Stimulated activated CD4-positive, alpha-beta T cell treated with anti-CD3 and anti-CD28 coated beads, Interleukin-12 subunit alpha, Interleukin-12 subunit beta, amount 100 ng/mL, for 48 hours (primary cell): Measurements from ENCODE around the gene POLR2H.
"Not testable (repeated sequence)": the region's sequence is repeated elsewhere in the genome, so short reads cannot be mapped to it uniquely, and the experiment has no call there.

Source experiments
- DNase-seq, 3 donors: peaks; one replicate each; pipeline ENCODE4 v3.0.0-alpha.2; 2020; ENCODE audit warnings: low read depth in 2 of 3, low spot score in 1 of 3

The POLR2H gene

DNA sequence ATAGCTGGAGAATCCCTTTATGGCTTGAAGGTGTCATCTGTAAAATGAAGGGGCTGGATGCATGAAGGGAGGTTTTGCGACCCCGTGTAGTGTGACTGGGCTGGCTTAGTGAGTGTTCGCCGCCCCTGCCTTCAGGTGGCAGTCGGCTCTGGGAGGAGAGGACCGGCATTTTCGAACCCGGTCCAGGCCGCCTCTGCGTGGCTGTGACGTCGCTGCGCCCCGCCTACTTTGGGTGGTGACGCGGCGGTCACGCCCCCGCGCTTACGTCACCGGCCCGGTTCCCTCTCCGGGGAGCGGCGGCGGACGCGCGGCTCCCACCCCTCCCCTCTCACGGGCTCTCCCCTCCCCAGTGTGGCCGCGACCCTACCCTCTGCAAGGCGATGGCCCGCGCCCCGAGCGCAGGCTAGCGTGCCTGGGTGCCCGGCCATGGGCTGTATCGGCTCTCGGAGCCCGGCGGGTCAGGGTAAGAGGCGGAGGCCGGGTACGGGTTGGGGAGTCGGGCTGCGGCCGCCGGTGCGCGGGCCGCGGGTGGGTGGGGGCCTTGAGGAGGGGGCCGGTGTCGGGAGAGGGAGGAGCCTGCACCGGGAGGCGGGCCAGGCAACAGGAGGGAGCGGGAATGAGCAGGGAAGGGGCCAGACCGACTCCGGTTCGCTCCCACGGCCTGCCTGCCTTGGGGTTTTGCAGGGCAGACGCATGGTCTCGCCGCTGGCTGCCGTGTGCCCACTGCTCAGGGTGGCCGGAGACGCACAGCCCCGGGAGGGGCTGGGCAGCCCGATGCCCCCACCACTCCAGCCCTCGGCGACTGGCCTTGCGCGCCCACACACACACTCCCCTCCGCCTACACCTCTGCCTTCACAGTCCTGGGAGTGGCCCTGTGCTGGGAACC lies 25.6 kb upstream of the POLR2H start:
- peak; percentile 74 to 86 (median 81) for DNase-seq

DNA sequence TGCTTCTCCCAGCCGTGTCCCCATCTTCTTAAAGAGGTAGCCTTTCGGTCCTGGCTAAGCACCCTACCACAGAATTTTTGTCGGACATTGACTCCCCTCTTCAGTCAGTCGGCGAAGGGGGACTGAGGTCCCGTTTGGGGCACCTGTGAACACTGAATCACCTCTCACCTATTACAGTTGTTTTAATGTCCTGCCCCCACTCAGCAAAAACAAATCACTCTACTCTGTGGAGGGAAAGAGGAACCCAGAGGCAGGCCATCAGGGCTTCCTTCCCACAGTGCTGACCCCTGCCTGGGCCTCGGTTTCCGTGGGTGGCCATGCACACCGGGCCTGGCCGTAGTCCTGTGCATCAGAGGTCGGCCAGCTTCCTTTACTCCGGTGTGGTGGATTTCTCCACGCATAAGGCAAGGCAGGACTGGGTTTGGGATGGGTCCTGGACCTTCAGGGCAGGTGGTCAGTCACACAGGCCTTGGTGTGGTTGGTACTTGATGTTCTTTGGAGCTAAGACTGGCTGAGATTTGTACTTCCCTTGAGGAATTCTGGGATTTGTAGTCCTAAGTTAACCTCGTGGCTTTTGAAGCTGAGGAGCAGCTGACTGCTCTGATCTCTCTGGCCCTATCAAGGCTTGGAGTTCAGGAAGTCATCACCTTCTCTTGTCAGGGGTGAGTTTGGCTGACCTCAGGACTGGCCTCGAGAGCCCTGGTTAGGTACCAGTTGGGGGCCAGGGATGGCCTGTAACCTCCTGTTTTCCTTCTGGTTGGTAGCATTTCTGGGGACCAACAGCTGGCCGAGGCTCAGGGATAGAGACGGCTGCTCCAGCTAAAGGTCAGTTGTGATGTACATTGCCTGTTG lies 24.7 kb upstream of the POLR2H start:
- DNase-seq = no peak

- DNase-seq = no peak
These were observed 24.2 kb upstream of the POLR2H start, which contains the start of gene FAM131A for GRCh38 chr3:184337399-184337714. Gene FAM131A (plus strand): TSS chr3:184337600. CDS start chr3:184337631, 31 bp downstream.

DNA sequence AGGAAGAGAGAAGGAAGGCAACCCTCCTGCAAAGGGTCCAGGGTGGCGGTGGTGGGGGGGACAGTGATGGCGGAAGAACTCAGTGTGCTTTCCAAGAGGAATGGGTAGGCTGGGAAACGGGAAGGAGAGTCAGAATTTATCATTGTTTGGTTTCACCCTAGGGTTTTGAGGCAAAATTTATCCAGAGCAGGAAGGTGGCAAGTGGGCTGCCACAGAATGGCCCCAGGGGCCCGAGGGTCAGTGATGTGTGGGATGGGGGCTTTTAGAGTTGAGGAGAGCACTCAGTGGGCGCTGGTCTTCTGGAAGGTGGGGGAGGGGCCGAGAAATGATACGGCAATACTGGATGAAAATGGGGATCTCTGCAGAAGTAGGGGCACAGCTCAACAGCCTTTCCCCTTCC lies 23.5 kb upstream of the POLR2H start:
- no peak for DNase-seq

DNA sequence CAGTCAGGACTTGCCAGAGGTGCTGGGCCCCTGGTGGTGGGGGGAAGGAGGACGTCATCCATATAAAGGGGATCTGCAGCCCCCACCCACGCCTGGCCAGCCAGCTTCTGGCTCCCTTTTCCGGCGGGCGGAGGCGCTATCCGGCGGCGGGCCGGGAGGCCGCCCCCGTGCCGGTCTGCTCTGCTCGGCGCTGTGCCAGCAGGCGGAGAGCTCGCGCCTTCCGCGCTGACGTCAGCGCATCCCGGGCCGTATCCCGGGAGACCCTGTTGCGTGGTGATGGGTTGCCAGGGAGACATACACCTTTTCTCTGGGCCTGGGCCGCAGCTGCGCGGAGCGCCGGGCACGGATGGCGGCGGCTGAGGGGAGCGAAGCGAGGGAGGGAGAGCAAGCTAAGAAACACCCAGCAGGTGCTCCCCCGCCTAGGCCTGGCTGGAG lies 23.0 kb upstream of the POLR2H start:
- DNase-seq = no peak

DNA sequence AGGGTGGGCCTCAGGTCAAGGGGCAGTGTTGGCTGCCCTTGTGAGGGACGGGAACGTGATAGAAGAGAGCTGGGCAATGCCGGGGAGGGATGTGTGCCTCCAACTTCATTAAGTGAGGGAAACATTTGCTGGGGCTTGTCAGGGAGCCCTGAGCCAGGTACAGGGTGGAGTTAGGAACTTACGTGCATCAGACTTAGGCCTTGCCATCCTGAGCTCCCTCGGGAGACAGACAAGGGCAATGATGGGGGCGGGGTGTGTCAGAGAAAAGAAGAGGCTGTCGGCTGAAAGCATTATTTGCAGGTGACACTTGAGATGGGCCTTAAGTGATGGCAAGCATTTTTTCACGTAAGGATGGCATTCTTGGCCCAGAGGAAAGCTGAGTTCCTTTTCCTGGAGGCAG lies 22.5 kb upstream of the POLR2H start:
- DNase-seq = no peak

- DNase-seq = not testable (repeated sequence)
These were observed 21.9 kb upstream of the POLR2H start for GRCh38 chr3:184339451-184340135.

GRCh38 chr3:184341925-184342324 lies 19.6 kb upstream of the POLR2H start:
- no peak for DNase-seq

DNA sequence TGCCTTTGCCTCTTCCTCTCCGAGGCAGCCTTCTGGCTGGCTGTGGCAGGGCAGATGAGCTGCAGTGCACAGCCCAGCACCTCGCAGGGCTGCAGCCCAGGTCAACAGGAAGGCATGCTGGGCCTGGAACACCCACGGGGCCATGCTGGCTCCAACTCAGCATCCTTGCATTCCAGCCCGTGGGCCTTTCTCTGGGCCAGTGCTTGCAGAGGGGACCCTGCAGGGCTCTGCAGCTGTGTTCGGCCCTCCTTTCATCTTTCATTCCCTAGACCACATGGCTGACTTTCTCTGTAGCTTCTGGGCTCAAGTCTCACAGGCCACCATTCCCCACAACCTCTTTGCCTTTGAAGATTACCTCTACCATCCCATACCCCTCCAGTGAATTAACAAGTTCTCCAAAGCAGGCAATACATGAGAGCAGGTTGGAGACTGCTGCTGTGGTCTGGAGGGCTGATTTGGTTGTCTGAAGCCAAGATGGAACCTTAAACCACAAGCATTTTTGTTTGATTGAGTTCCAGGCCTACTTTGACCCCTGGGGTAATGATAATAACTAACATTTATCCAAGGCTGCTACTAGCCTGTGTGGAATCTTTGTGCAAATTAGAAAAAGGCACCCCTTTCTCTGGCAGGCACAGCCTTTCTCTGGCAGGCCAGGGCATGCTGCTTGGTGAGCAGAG lies 18.2 kb upstream of the POLR2H start:
- DNase-seq = no peak

- no peak for DNase-seq
These were observed 16.8 kb upstream of the POLR2H start for GRCh38 chr3:184344579-184345316.

- DNase-seq = no peak
These were observed 16.0 kb upstream of the POLR2H start for GRCh38 chr3:184345317-184346144.

GRCh38 chr3:184346480-184347190 lies 14.9 kb upstream of the POLR2H start:
- no peak for DNase-seq

GRCh38 chr3:184347321-184348056 lies 14.0 kb upstream of the POLR2H start:
- no peak for DNase-seq

- no peak for DNase-seq
These were observed 13.5 kb upstream of the POLR2H start for GRCh38 chr3:184348057-184348382.

DNA sequence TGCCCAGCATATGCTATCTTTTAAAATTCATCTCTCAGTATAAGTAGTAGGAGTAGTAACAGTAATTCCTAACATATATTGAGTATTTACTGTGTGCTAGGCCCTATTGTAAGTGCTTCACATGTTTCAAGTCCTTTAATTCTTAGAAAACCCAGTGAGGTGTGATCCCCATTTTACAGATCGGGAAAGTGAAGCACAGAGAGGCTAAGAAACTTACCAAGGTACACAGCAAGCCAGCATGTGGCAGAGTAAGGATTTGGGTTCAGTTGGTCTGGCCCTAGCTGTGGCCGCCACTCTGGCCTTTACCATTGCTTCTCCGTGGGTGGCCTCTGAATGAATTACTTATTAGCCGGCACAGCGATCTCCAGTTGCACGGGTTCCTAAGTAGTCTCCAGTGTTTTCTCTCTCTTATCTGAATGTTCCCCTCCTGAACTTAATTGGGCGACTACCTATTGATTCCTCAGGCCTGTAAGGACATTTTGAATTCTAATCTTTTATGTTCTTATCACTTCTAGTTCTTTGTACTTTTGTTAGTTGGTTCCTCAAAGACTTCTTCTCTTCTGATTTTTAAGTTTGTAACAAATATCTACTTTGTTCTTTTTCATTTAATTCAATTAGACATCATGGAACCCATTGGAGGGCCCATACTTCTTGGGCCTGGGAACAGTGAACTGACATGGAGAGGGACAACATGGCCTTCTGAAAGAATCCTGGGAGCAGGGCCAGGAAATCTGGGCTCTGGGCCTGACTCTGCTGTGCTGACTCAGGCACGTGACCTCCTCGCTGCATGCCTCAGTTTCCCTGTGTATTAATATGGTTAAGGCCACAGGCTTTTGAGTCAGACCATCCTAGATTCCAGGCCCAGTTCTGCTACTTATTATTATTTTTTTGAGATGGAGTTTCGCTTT lies 11.7 kb upstream of the POLR2H start:
- DNase-seq = no peak

GRCh38 chr3:184350618-184351017 lies 10.9 kb upstream of the POLR2H start:
- no peak for DNase-seq

- DNase-seq = no peak
These were observed 9.9 kb upstream of the POLR2H start for GRCh38 chr3:184351511-184352148.
